GM19372 (cell line): ENCODE data around the gene CSPG4.
"Not testable (repeated sequence)": the region's sequence is repeated elsewhere in the genome, so short reads cannot be mapped to it uniquely, and the experiment has no call there.

Experiments used
- ATAC-seq: cut with Tn5 transposase; IDR thresholded peaks from one replicate; pipeline ENCODE4 v1.9.1; 2021; ENCODE audit warnings: mild to moderate bottlenecking, low read depth, moderate library complexity; ENCODE audit not compliant: unreplicated experiment

CSPG4 gene

DNA sequence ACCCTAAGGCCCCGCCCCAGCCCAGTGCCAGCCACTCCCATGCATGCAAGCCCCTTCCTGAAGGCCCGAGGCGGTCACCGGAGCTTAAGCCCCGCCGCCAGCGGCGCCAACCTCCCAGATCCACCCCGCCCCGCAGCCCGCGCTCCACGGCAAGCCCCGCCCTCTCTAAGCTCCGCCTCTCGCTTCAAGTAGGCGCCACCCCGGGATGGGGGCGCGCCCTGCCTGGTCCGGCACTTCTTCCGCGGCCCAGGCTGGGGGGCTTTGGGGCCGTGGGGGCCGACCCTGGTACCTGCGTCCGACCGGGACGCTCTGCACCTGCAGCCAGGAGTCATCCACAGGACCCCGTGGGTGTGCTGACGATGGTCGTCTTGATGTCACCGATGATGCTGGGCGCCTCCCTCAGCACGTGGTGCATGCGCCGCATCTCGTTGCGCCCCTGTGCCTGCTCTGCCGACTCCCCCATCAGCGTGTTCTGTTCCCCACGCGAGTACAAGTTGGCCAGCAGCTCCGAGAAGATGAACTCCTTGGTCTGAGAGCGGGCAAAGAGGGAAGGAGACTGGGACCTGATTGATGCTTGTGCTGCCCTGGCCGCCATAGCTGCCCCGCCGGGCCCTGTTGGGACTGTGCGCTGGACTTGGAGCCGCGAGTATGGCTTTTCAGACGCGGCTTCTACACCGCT, 26.1 kb upstream of the CSPG4 start:
- ATAC-seq = peak; percentile 93

DNA sequence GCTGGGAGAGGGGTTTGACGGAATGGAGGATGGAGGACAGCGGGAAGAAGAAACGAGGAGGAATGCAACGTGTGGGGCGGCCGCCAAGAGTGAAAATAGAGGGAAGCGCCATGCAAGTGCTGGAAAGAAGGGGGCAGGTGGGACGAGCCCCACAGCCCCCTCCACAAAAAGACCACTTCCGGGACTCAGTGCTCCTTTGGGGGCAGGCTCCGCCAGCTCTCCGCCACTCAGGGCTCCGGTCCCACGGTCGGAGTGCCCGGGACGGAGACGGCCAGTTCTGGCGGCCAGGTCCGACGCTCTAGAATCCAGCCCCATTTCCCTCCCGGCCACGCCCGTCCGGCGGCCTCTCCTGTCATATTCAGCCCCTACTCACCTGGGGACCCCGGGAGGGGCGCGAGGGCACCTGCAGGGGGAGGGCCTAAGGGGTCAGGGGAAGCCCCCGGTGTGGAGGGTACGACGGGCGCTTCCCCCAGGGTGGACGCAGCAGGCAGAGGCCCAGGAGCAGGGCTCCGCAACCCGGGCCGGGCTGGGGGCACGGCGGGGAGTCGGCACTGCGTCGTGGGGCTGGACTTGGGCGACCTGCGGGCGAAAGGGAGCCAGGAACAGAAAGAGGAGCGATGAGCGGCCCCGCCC, 25.5 kb upstream of the CSPG4 start:
- no peak for ATAC-seq

DNA sequence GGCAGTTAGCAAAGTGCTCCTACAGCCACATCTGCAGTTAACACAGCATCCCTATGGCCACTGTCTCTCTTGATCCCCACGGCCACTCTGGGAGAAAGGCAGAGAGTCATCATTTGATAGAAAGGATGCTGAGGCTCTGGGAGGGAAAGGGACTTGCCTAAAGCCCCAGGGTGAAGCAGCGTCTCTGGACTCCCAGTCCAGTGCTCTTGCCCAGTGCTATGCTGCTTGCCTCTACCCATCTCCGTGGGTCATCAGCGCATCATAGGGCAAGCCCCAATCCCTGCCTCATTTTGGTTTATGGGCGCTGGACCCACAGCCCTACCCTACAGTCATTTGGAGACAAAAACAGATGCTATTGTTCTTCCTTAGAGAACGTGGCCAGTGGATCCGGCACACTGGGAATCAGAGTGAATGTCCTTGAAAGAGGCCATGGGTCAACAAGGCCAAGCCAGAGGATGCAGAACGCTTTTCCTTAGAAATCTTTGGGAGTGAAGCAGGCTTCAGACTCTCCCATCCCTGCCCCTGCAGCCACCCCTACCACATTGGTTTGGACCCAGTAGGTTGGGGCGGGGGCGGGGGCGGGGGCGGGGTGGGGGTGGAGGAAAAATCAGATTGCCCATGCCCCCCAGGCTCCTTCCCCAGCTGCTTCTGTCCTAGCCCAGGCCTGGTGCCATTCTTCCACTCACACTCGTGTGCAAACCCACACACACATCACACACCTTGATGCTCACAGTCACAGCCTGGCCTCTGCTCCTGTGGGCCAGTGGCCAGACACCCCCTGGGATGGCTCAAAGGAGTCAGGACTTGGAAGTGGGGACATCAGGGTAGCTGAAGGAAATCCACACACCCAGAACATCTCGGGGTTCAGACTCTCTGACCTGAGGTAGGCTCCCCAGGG, 24.7 kb upstream of the CSPG4 start:
- ATAC-seq = not testable (repeated sequence)

DNA sequence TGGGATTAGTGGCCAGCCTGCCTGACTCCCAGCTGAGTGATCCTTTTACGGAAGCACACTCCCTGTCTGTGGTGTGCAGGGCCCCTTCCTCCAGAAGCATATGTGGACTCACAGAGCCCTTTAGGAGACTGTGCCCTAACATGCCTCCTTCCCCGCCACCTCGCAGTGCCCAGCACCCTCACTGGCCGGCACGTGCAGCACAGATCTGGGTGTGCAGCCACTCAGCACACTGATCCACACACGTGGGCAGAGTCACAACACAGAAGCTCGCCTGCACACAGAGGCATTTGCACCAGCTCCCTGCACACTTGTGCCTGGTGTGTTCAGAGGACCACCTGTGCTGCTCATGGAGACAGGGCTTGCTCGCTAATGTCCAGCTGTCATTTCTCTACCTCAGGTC, 23.6 kb upstream of the CSPG4 start:
- ATAC-seq = no peak

DNA sequence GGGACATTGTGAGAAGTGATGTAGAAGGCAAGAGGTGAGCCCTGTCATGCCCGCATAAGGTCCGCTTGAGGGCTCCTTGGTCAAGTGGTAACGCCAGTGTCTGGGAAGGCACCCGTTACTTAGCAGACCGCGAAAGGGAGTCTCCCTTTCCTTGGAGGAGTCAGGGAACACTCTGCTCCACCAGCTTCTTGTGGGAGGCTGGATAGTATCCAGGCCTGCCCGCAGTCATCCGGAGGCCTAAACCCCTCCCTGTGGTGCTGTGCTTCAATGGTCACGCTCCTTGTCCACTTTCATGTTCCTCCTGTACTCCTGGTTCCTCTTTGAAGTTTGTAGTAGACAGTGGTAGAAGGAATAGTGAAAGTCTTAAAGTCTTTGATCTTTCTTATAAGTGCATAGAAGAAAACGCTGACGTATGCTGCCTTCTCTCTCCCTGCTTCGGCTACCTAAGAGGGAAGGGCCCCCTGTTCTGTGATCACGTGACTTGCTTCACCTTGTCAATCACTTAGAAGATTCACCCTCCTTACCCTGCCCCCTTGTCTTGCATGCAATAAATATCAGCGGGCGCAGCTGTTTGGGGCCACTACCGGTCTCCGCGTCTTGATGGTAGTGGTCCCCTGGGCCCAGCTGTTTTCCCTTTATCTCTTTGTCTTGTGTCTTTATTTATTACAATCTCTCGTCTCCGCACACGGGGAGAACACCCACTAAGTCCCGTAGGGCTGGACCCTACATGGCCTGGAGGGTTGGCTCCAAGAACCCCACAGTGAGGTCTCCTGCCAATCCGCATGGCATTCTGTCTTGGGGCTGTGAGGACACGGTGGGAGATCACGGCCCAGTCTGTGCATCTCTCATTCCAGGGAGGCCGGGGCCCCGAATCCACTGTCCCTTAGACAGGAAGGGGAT, 22.5 kb upstream of the CSPG4 start:
- not testable (repeated sequence) for ATAC-seq

DNA sequence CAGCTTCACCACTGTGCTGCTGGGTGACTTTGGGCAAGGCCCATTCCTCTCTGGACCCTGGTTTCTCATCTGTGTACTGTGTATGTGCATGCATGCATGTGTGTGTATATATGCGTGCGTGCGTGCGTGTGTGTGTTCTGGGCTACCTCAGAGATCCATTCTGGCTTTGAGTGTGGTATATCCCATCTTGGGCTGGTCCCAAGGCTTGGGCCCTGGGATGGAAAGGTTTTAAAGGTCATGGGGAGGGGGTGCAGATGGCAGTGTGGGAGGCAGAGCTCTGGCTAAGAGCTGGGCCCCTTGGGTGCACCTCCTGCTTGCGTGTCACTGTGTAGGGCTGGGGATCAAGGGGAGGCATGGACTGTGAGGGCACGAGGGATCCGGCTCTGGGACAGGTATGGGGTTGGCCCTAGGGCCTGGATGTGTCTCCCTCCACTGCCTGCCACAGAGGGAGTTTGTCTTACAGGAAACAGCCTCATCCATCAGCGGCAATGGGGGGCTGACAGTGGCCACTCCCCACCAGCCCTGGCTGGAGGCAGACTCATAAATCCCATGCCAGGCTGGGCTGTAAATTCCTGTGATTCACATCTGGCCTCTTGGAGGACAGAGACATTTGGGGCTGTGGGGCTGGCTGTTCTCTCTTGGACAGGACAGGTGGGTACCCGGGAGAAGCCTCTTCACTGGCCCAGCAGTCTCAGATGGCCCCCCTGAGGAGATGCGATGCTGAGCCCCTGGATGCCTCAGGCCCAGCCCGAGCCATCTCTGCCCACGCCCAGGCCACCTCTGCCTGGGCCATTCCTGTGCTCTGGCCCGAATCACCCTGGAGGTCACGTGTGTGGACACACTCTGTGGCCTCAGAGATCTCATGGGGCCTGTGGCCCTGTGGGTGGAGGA, 21.4 kb upstream of the CSPG4 start:
- ATAC-seq = no peak

DNA sequence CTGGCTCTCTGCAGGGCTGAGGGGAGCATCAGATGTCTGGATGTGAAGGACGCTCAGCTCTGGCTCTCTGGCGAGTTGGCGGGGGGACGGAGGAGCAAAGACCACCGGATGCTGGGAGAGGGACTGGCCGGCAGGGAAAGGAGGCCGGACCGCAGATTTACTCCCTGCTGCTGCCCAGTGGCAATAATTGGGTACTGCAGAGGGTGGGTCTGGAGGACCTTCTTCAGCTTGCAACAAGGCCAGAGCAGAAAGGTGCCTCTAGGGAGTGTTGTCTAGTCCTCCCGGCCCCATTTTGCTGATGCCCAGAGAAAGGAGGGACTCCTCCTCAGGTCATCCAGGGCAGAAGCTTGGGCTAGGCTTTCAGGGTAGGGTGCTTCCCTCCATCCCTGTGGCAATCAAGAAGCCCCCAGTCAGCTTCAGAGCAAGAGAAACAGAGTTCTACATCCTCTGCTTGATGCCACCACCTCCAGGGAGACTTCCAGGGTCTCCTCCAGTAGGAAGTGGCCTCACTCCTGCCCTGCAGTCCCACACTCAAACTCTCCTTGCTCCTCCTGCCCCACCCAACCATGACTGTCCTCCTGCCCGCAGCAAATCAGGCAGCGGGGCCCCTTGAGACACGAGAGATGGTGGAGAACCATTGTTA, 20.3 kb upstream of the CSPG4 start:
- no peak for ATAC-seq

DNA sequence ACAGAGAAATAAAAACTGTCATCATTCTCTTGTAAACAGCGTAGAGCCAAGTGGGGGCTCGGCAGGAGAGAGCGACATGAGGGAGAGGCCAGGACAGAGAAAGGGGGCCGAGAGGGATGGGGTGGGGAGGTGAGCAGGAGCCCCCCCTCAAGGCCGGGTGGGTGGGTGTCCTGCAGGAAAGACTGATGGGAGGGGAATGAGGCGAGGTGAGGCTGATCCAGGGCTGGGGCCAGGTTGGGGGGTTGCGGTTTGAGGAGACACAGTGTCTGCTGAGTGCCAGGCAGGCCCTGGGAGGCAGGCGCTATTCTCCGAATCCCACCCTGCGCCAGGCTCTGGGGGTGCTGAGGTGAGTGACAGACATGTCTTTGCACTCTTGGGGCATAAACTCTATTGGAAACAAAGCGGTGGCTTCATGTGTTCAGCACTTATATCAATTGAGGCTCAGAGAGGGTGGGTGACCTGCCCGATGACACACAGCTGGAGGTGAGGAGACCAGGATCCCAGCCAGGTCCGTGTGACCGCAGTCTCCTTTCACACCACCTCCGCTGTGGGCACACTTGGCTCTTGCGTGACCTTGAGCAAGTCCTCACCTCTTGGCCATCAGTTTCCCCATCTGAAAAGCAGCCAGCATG, 19.6 kb upstream of the CSPG4 start:
- no peak for ATAC-seq

DNA sequence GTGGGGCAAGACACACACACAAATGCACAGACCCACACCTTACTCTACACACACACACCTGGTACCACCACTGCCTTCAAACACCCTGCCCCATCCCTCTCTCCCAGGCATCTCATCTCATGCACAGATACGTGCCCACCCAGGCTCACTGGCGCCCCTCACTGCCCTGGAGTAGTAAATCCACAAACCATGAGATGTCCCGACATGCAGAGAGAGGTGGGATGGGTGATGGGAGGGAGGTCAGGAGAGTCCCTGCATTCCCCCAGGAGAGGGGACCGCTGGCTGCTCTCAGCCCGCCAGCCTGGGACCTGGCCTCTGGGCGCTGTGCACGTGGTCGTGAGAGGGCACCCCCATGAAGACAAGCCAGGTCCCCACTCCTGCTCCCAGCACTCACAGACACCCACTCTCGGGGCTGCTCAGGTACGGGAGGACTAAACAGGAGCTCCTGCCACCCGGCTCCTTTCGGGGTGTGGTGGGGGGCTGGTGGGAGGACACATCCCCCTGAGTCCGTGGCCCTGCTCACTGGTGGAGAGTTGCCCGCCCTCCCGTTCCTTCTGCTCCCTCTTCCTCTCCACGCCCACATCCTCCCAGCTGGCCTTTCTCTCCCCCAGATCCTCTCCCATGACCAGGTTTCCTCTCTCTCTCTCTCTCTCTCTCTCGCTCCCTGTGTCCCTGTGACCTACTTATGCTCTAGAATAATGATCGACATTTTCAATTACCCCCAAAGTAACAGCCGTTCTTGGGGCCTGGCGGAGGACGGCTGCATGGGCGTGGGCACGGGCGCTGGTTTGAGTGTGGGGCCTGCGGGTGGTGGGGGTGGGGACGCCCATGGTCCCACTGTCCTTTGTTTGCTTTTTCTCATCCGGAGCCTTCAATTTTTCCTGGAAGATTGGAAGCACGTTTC, 18.9 kb upstream of the CSPG4 start:
- ATAC-seq = no peak

DNA sequence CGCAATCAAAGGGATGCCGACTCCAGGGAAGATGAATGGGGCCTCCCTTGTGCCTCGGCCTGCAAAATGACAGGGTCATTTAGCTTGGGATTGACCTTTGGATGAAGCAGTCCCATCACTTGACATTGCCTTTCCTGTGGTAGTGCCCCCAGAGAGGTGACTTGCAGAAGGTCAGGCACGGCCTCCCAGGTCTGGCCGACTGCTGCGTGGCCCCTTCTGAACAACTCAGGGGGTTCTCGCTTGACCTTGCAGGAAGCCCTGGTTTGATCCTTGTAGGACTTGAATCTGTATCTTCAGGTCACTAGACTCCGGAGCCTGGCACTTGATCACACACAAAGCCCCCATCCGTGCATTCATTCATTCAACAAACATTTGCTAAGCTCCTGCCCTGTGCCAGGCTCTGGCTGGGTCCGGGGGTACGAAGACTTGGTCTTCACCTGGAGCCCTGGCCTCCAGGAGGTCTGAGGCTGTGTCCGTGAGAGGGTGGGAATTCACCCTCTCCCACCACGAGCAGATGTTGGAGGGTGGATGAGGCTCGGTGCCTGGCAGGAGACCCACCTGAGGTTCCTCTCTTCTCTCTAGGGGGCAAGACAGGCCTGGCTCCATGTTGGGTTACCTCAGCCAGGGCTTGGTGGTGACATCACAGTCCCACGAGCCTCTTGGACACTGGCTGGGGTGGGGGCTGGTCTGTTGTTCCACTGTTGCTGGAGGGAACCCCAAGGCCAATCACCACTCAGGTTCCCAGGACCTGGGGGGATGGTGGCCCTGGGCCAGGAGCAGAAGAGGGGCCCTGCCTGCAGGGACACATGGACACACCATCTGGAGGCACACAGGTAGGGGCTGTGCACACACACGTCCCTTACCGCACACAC, 18.0 kb upstream of the CSPG4 start:
- not testable (repeated sequence) for ATAC-seq

DNA sequence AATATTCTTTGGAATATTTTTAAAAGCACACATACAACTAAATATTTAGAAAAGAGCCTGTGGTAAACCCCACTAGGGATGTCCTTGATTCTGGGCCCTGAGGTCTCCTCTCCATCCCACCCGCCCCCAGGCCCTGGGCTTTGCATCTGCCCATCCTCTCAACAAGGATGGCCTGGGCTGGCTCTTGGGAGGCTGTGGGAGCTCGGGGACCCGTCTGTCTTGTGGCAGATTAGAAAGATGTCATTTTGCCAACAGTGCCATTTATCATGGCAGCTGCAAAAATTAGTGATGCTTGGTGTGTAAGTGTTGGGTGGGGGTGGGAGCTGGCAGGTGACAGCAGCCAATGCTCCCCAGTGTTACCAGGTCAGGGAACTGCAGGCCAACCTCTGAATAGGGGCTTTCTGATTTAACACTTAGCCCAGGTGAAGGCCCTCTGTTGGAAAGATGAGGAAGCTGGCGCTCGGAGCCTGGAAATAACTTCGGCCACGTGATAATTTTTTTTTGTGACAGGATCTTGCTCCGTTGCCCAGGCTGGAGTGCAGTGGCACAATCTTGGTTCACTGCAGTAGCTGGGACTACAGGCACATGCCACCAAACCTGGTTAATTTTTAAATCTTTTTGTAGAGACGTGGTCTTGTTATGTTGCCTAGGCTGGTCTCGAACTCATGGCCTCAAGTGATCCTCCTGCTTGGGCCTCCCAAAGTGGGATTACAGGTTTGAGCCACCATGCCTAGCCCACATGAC, 16.9 kb upstream of the CSPG4 start:
- no peak for ATAC-seq

DNA sequence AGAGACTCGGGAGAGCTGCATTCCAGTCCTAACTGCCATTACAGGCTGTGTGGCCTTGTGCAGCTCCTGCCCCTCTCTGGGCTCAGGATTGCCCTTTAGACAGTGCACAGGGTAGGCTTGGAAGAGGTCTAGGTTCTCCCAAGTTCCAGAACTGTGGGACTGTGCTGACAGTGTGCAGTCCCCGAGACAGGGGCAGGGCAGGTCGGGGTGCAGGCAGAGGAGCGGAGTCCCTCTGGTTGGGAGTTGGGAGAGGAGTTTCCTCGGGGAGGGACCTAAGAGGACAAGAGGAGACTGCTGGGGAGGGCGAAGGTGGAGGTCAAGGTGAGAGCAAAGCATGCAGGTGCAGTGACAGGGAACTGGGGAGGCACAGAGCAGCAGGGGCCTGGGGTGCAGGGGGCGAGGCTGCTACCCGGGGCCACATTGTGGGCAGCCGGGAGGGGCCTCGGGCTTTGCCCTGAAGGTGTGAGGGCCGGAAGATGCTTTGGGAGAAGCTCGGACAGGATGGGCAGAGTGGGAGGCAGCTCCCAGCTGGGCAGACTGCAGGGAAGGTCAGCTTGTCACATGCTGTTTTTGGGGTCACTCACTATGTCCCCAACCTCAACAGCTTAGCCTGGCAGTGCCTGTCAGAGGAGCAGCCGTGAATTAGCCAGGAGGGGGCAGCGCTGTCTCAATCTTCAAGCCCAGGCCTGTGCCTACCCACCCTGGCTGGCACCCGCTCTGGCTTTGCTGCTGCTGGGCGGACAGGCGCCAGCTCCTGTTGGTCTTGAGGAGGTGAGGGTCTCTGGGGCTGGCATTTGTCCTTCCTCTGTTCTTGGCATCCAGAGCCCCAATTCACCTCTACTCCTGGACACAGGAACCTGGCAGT, 15.4 kb upstream of the CSPG4 start:
- no peak for ATAC-seq

DNA sequence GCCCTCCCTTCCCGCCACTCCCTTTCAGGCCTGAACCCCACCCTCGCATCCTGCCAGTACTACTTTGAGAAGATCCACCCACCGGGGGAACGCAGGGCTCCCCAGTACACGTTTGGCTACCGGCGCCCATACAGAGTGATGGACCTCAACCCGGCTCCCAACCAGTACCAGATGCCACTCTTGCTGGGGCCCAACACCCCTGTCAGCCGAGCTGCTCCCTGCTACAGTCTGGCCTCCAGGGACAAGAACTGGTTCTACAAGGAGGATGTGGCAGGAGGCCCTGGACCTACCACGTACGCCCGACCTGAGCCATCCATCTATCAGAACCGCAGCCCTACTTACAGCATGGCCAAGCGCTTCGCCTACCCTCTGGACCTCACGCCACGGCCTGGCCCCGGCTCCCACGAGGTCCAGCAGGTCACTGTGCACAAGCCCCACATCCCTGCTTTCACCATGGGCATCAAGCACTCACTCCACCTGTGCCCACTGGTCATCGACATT, 14.4 kb upstream of the CSPG4 start:
- ATAC-seq = no peak

DNA sequence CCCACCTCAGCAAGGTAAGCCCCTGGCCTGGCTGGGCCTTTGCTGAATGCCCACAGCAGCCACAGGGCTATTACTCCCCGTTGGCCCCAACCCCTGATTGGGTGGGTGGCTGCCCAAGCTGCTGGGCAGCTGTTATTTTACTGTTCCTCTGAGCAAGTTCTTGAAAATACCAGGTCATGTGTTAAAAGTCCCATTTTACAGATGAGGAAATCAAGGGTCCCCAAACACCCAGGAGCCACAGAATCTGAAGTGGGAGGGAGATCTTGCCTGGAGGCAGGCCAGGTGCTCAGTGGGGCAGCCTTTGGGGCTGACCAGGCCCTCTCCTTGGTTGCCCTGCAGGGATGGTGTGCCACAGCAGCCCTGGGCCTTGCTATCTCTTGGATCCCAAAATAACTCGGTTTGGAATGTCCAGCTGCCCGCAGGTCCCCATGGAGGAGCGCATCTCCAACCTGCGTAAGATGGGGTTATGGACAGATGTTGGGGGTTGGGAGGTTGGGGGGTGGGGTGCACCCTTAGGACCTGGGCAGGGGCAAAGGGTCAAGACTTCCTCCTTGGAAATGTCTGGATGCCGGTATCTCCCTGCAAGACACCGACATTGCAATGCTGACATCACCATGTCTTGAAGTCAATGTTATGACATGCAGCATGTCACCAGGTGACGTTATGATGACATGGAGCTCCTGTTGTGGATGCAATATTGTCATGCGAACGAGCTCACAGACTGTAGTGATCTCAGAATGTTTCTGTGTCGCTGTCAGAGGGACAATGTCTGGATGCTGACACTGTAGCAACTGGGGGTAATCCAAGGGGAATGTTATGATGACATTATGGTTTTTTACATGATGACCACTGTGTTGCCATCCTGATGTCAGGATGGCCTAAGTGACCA, 13.3 kb upstream of the CSPG4 start:
- ATAC-seq = no peak
